Osteoblast (primary cell): ENCODE data around the gene CT45A9. TPM values are rescaled to one million over a fixed set of nuclear protein-coding genes. Genes with fewer than 3 reads are reported as not detected.
"Not testable (repeated sequence)": the region's sequence is repeated elsewhere in the genome, so short reads cannot be mapped to it uniquely, and the experiment has no call there.

ENCODE experiments used
- DNase-seq: peaks from one replicate; pipeline ENCODE4 v3.0.0; 2011; ENCODE audit warnings: low spot score, mixed read lengths; ENCODE audit not compliant: insufficient read length; ENCODE audit errors: missing footprints
- H2AFZ ChIP-seq: 2 replicates; pipeline ENCODE4 v1.6.0; 2011; ENCODE audit warnings: mild to moderate bottlenecking, low read length
- H3K27ac ChIP-seq: 2 replicates; pipeline ENCODE4 v1.5.1; 2011; ENCODE audit warnings: mild to moderate bottlenecking, low read depth, low read length, moderate library complexity
- H3K27me3 ChIP-seq: 2 replicates; pipeline ENCODE4 v1.6.0; 2012; ENCODE audit warnings: mild to moderate bottlenecking, control low read depth, inconsistent platforms, low read length, moderate library complexity; ENCODE audit not compliant: insufficient read depth
- H3K36me3 ChIP-seq: 2 replicates; pipeline ENCODE4 v1.5.1; 2011; ENCODE audit warnings: mild to moderate bottlenecking, low read length, control low read depth, moderate library complexity; ENCODE audit not compliant: insufficient read depth
- H3K4me1 ChIP-seq: 2 replicates; pipeline ENCODE4 v1.5.1; 2011; ENCODE audit warnings: mild to moderate bottlenecking, low read length, control low read depth, moderate library complexity; ENCODE audit not compliant: insufficient read depth
- H3K4me2 ChIP-seq: 2 replicates; pipeline ENCODE4 v1.6.0; 2011; ENCODE audit warnings: mild to moderate bottlenecking, low read length; ENCODE audit not compliant: insufficient read depth
- H3K4me3 ChIP-seq: fragments of 200-600 bp; sonication (generic); 3 replicates; pipeline ENCODE4 v1.5.1; 2012; ENCODE audit warnings: mild to moderate bottlenecking, low read length, inconsistent platforms; ENCODE audit not compliant: insufficient read depth
- H3K79me2 ChIP-seq: 2 replicates; pipeline ENCODE4 v1.6.0; 2012; ENCODE audit warnings: mild to moderate bottlenecking, low read length, control low read depth, inconsistent platforms; ENCODE audit not compliant: insufficient read depth
- H3K9me3 ChIP-seq: 2 replicates; pipeline ENCODE4 v1.5.1; 2011; ENCODE audit warnings: low read depth, low read length, control low read depth
- H4K20me1 ChIP-seq: 2 replicates; pipeline ENCODE4 v1.6.0; 2012; ENCODE audit warnings: mild to moderate bottlenecking, low read length, control low read depth; ENCODE audit not compliant: insufficient read depth
- total RNA-seq: library from RNA; depleted of rRNA; stranded (reverse); fragments of >200 nt; gene quantifications from 2 replicates; pipeline ENCODE4 v1.2.3, GENCODE V29; 2012

The CT45A9 gene
- total RNA-seq, 1 donor = not detected

- DNase-seq, H3K9me3 ChIP-seq, H3K27me3 ChIP-seq, H3K4me1 ChIP-seq, H3K4me3 ChIP-seq, H2AFZ ChIP-seq, H3K27ac ChIP-seq, H4K20me1 ChIP-seq, H3K36me3 ChIP-seq, H3K79me2 ChIP-seq, H3K4me2 ChIP-seq: not testable (repeated sequence)
Observed at GRCh38 chrX:135819912-135820311, 51.7 kb downstream of the CT45A9 start, which contains the start of gene CT45A2. Gene CT45A2, minus strand, starts transcription at chrX:135820012. Its CDS starts 3,747 bp downstream, at chrX:135816265.

Other genes with a start within 250 kb of the CT45A9 start
- not detected in 2 replicates for gene CT45A1, start 158.2 kb downstream of the CT45A9 start, total RNA-seq
- not detected in 2 replicates for gene CT45A3, start 103.6 kb downstream of the CT45A9 start, total RNA-seq
- gene CT45A5, start 86.3 kb downstream of the CT45A9 start, total RNA-seq = not detected in 2 replicates
- gene CT45A6, start 69.0 kb downstream of the CT45A9 start, total RNA-seq = not detected in 2 replicates
- gene CT45A2, start 51.8 kb downstream of the CT45A9 start, total RNA-seq = not detected in 2 replicates
- gene CT45A7, start 34.5 kb downstream of the CT45A9 start, total RNA-seq = not detected in 2 replicates
- gene CT45A8, start 17.3 kb downstream of the CT45A9 start, total RNA-seq = not detected in 2 replicates
- not detected in 2 replicates for gene CT45A10, start 21.6 kb upstream of the CT45A9 start, total RNA-seq
- gene SAGE1, start 21.9 kb upstream of the CT45A9 start, total RNA-seq = not detected in 2 replicates
- 25.0 and 26.5 TPM in 2 replicates for gene MMGT1, start 102.2 kb upstream of the CT45A9 start, total RNA-seq
- gene SLC9A6, start 113.6 kb upstream of the CT45A9 start, total RNA-seq = 19.4 and 21.0 TPM in 2 replicates